Putamen (tissue), 1 donor: ENCODE results near the gene C12orf54.
"Not testable (repeated sequence)": the region's sequence is repeated elsewhere in the genome, so short reads cannot be mapped to it uniquely, and the experiment has no call there.

ENCODE experiments used
- DNase-seq: peaks from one replicate; pipeline ENCODE4 v3.0.0-alpha.2; 2016; ENCODE audit warnings: low spot score

C12orf54 gene

GRCh38 chr12:48510111-48510510, 27.8 kb downstream of the C12orf54 start:
- DNase-seq, result no peak

DNA sequence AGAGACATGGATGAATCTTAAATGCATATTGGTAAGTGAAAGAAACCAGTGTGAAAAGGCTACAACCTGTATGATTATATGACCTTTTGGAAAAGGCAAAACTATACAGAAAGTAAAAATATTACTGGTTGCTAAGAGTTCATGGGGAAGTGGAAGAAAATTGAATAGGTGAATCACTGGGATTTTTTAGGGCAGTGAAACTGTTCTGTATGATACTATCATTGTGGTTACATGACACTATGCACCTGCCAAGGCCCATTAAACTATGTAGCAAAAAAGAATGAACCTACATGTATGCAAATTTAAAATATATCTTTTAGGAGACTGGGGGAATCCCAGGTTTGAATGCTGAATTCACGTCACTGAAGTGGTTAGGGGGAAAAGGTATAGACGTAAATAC, 30.6 kb downstream of the C12orf54 start:
- DNase-seq, result no peak

DNA sequence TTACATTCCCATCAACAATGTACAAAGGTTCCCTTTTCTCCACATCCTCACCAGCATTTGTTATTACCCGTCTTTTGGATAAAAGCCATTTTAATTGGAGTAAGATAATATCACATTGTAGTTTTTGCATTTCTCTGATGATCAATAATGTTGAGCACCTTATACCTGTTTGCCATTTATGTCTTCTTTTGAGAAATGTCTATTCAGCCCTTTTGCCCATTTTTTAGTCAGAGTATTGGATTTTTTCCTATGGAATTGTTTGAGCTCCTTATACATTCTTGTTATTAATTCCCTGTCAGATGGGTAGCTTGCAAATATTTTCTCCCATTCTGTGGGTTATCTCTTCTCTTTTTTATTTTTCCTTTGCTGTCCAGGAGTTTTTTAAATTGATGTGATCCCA, 32.4 kb downstream of the C12orf54 start:
- no peak for DNase-seq

DNA sequence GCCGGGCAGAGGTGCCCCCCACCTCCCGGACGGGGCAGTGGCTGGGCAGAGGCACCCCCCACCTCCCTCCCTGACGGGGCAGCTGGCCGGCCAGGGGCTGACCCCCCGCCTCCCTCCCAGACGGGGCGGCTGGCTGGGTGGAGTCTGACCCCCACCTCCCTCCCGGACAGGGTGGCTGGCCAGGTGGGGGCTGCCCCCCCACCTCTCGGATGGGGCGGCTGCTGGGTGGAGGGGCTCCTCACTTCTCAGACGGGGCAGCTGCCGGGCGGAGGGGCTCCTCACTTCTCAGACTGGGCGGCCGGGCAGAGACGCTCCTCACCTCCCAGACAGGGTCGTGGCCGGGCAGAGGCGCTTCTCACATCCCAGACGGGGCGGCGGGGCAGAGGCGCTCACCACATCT, 38.1 kb downstream of the C12orf54 start:
- DNase-seq, result not testable (repeated sequence)

GRCh38 chr12:48525332-48525731, 43.0 kb downstream of the C12orf54 start, which contains the start of gene OR8S1:
Gene OR8S1, plus strand, starts transcription at chr12:48525632. Its CDS starts 0 bp downstream, at chr12:48525632.
- no peak for DNase-seq

DNA sequence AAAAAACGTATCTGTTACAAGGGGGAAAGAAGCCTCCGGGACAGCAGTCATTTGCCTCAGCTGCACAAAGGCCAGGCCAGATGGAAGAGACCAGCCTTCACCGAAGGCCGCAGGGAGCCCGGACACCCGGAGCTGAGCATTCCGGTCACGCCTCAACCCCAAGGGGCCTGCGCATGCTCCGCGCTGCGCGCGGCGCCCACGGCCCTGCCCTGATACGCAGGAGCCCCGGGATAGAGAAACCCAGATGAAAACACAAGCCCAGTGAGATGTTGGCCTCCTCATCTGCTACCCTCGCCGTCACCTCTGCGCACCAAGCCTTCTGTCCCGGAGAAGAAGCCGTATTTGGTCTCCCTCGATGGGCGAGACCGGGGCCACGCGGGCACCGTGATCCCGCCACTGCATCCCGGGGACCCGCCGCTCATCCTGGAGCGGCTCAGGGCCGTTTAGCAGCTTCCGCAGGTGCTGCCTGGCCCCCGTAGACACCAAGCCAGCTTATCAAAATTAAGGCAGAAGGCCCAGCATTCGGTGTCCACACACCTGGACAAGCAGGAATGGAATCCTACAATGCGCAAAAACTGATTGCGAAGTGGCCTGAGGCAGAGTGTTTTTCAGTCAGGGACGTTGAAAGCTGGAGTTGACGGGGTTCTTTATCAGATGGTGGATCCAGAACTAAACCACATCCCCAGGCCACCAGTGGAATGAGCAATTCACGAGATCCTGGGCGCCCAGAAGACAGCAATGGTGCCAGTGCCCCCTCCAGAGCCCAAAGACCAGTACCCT, 45.8 kb downstream of the C12orf54 start:
- DNase-seq, result no peak

- DNase-seq, result no peak
Measured at GRCh38 chr12:48532601-48533000, 50.3 kb downstream of the C12orf54 start.

- no peak for DNase-seq
Measured at GRCh38 chr12:48536602-48537001, 54.3 kb downstream of the C12orf54 start.

GRCh38 chr12:48542300-48542928, 60.1 kb downstream of the C12orf54 start:
- DNase-seq, result no peak

DNA sequence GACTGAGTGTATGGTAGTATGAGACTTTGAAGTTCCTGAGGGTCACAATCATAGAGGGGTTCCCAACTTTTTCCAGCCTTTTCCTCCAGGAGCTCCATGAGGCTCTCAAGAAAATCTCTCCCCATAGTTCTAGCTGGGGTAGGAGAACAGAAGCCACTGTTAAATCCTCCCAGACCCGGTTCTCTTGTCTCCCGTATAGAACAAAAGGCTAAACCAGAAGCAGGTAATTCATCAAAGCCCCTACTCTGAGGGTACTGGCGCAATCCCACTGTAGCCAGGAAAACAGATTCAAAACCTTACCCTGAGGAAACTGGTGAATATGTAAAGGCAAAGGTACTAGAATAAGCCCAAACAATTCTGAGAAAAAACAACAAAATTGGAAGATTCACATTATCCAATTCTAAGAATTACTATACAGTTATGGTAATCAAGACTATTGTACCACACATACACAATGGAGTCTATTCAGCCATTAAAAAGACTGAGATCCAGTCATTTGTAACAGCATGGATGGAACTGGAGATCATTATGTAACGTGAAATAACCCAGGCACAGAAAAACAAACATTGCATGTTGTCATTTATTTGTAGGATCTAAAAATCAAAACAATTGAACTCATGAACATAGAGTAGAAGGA, 63.7 kb downstream of the C12orf54 start:
- no peak for DNase-seq
